Suprapubic skin (tissue), 3 donors: ENCODE data around the gene VWCE.
"Not testable (repeated sequence)": the region's sequence is repeated elsewhere in the genome, so short reads cannot be mapped to it uniquely, and the experiment has no call there.

Source experiments
- CTCF ChIP-seq, 2 donors: fragments of 200-600 bp in 1 of 2; fragments of 450-650 bp in 1 of 2; sonication (generic) in 1 of 2; IDR thresholded peaks; one replicate each; pipeline ENCODE4 v1.5.1; 2016 to 2019; ENCODE audit warnings: antibody characterized with exemption in 2 of 2, mild to moderate bottlenecking in 1 of 2, moderate library complexity in 1 of 2
- POLR2AphosphoS5 ChIP-seq, 3 donors: sonication (generic); formaldehyde crosslinking; IDR thresholded peaks; one replicate each; pipeline ENCODE4 v1.6.1; 2017; ENCODE audit warnings: antibody characterized with exemption in 3 of 3

GRCh38 chr11:61218306-61218705 is 76.8 kb downstream of the VWCE start:
- not testable (repeated sequence) for TF ChIP-seq POLR2AphosphoS5, CTCF (IDR thresholded peaks at IDR 0.05)
